Measurements from ENCODE around the gene MBOAT7. TPM values are rescaled to one million over a fixed set of nuclear protein-coding genes. Genes with fewer than 3 reads are reported as not detected.

The MBOAT7 gene
- polyA plus RNA-seq, 2 of the 4 experiments (the other 2 are of a cell fraction) = 42.1 to 142 TPM

DNA sequence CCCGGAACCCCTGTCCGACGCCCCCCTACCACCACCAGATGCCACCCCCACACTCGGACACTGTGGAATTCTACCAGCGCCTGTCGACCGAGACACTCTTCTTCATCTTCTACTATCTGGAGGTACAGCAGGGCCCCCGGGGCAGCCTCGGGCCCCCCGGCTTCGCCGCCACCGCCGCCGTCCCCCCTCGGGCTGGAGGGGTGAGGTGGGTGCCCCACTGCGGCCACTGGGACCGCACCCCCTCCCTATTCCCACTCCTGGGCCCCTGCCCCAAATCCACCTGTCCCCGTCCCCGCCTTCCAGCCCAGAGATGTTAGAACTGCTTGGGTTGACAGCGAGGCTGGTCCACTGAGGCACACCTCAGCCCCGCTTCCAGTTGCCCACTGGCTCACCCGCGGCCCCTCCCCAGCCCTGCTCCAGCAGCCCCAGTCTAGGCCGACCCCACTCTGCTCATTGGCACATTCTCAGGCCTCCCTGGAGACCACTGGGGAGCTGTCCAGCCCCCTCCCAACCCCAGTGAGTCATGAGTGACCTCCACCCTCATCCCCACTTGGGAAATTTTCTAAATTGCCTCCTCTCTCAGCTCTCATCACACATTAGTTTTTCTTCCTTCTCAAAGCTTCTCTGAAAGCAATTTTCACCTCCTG is 36.4 kb downstream of the MBOAT7 start:
- POLR2A ChIA-PET = interaction anchor here (2.1 kb wide), 1 partner anchor 16 kb away, joined by 10 read pairs; the partner anchor contains the start of gene CNOT3
- Histone ChIP-seq H3K4me2 (no peak overlapping the region), H3K9me3 (no peaks in the 10 kb centered on the region), H3K4me3 (no peak overlapping the region), H3K27ac (no peak overlapping the region), H3K4me1 (peaks cover 1% of the 10 kb centered on the region; the same call in 2 of the 3 replicates)
- ATAC-seq (no peak), DNase-seq (ENCODE audit: low read depth in 1 of 2, low spot score in 1 of 2) (no peak), FAIRE-seq (no peak)
- 91% methylated on average over 15 of the region's 25 CpGs for WGBS (ENCODE audit: missing lambda C conversion rate)
- CTCF ChIA-PET = interaction anchor here (1.3 to 4.9 kb wide), 2 partner anchors 16 kb away, joined by 4 to 25 read pairs; partner anchors contain the start of gene CNOT3
- no peak for TF ChIP-seq RAD21 (conservative IDR thresholded peaks at IDR 0.05 in 1 of 2, IDR thresholded peaks at IDR 0.05 in 1 of 2)
- no peak for TF ChIP-seq FOXS1 (CRISPR knock-in tag; IDR thresholded peaks at IDR 0.05)
- TF ChIP-seq JUN (IDR thresholded peaks at IDR 0.05) = 0 out of 5 replicates have a peak, but pooled peaks of 1 of the 2 experiments have one; percentile 0

DNA sequence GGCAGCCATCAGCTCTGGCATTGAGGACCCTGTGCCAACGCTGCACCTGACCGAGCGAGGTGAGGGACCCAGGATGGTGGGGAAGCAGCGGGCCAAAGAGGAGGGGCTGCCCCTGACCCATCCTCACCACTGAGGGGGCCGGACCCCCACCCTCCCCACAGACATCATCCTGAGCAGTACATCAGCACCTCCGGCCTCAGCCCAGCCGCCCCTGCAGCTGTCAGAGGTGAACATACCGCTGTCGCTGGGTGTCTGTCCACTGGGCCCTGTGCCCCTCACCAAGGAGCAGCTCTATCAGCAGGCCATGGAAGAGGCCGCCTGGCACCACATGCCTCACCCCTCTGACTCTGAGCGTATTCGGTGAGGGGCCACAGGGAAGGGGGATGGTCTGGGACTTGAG is 37.1 kb downstream of the MBOAT7 start:
- TF ChIP-seq GATA3 (IDR thresholded peaks at IDR 0.05; ENCODE audit: borderline replicate concordance) (no peak), RCOR1 (IDR thresholded peaks at IDR 0.05; ENCODE audit: low read depth, low read length) (no peak), POLR2A (IDR thresholded peaks at IDR 0.05; ENCODE audit: low read length) (no peak), KDM5A (IDR thresholded peaks at IDR 0.05) (no peak), BHLHE40 (IDR thresholded peaks at IDR 0.05; ENCODE audit: low read depth, low read length) (no peak), JUNB (IDR thresholded peaks at IDR 0.05) (no peak), TFCP2L1 (CRISPR knock-in tag; IDR thresholded peaks at IDR 0.05) (no peak), EP300 (IDR thresholded peaks at IDR 0.05) (no peak), HOXB13 (CRISPR knock-in tag; IDR thresholded peaks at IDR 0.05; ENCODE audit: low read depth) (no peak), CHD2 (IDR thresholded peaks at IDR 0.05; ENCODE audit: low read length, partially characterized antibody) (no peak), TP53 (CRISPR knock-in tag; IDR thresholded peaks at IDR 0.05) (no peak)
- TF ChIP-seq, protein P1, sequence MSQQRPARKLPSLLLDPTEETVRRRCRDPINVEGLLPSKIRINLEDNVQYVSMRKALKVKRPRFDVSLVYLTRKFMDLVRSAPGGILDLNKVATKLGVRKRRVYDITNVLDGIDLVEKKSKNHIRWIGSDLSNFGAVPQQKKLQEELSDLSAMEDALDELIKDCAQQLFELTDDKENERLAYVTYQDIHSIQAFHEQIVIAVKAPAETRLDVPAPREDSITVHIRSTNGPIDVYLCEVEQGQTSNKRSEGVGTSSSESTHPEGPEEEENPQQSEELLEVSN (IDR thresholded peaks at IDR 0.05; ENCODE audit: borderline replicate concordance, low read depth) = no peak
- TF ChIP-seq, protein P2, sequence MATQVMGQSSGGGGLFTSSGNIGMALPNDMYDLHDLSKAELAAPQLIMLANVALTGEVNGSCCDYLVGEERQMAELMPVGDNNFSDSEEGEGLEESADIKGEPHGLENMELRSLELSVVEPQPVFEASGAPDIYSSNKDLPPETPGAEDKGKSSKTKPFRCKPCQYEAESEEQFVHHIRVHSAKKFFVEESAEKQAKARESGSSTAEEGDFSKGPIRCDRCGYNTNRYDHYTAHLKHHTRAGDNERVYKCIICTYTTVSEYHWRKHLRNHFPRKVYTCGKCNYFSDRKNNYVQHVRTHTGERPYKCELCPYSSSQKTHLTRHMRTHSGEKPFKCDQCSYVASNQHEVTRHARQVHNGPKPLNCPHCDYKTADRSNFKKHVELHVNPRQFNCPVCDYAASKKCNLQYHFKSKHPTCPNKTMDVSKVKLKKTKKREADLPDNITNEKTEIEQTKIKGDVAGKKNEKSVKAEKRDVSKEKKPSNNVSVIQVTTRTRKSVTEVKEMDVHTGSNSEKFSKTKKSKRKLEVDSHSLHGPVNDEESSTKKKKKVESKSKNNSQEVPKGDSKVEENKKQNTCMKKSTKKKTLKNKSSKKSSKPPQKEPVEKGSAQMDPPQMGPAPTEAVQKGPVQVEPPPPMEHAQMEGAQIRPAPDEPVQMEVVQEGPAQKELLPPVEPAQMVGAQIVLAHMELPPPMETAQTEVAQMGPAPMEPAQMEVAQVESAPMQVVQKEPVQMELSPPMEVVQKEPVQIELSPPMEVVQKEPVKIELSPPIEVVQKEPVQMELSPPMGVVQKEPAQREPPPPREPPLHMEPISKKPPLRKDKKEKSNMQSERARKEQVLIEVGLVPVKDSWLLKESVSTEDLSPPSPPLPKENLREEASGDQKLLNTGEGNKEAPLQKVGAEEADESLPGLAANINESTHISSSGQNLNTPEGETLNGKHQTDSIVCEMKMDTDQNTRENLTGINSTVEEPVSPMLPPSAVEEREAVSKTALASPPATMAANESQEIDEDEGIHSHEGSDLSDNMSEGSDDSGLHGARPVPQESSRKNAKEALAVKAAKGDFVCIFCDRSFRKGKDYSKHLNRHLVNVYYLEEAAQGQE (IDR thresholded peaks at IDR 0.05) = no peak
- TF ChIP-seq, protein P3, sequence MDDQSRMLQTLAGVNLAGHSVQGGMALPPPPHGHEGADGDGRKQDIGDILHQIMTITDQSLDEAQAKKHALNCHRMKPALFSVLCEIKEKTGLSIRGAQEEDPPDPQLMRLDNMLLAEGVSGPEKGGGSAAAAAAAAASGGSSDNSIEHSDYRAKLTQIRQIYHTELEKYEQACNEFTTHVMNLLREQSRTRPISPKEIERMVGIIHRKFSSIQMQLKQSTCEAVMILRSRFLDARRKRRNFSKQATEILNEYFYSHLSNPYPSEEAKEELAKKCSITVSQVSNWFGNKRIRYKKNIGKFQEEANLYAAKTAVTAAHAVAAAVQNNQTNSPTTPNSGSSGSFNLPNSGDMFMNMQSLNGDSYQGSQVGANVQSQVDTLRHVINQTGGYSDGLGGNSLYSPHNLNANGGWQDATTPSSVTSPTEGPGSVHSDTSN (IDR thresholded peaks at IDR 0.05) = no peak; the same call in 1 of the 2 replicates
- TF ChIP-seq, protein P4, sequence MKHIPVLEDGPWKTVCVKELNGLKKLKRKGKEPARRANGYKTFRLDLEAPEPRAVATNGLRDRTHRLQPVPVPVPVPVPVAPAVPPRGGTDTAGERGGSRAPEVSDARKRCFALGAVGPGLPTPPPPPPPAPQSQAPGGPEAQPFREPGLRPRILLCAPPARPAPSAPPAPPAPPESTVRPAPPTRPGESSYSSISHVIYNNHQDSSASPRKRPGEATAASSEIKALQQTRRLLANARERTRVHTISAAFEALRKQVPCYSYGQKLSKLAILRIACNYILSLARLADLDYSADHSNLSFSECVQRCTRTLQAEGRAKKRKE (CRISPR knock-in tag; IDR thresholded peaks at IDR 0.05; ENCODE audit: low read depth) = no peak
- FAIRE-seq (no peak), DNase-seq (ENCODE audit: low read depth in 1 of 2, low spot score in 1 of 2) (no peak), ATAC-seq (peak in 1 of 2 experiments; percentile 5; a peak in 3 of 6 replicates)
- Histone ChIP-seq H3K4me3 (no peak overlapping the region), H3K4me1 (no peaks in the 10 kb centered on the region), H3K9me3 (no peaks in the 10 kb centered on the region), H3K27ac (no peak overlapping the region), H3K4me2 (no peak overlapping the region)
- ChIA-PET POLR2A (interaction anchor here (5.5 kb wide), 1 partner anchor 15 kb away, joined by 36 read pairs; the partner anchor contains the start of gene CNOT3), CTCF (interaction anchor here (1.0 to 4.9 kb wide), 3 partner anchors 8 to 16 kb away, joined by 3 to 25 read pairs (median 4); partner anchors contain the start of gene CNOT3)
- 98% methylated on average over 11 of the region's 12 CpGs for WGBS (ENCODE audit: missing lambda C conversion rate)

Measured in A549 (cell line).